ENCODE measurements around the gene MORN4. TPM values are rescaled to one million over a fixed set of nuclear protein-coding genes. Genes with fewer than 3 reads are reported as not detected.

MORN4 gene
- total and polyA plus RNA-seq, 9 of the 15 experiments (the other 6 are each of a cell fraction or from before 2014, with no cell fraction given), result 8.3 to 23.9 (median 11.7) TPM

DNA sequence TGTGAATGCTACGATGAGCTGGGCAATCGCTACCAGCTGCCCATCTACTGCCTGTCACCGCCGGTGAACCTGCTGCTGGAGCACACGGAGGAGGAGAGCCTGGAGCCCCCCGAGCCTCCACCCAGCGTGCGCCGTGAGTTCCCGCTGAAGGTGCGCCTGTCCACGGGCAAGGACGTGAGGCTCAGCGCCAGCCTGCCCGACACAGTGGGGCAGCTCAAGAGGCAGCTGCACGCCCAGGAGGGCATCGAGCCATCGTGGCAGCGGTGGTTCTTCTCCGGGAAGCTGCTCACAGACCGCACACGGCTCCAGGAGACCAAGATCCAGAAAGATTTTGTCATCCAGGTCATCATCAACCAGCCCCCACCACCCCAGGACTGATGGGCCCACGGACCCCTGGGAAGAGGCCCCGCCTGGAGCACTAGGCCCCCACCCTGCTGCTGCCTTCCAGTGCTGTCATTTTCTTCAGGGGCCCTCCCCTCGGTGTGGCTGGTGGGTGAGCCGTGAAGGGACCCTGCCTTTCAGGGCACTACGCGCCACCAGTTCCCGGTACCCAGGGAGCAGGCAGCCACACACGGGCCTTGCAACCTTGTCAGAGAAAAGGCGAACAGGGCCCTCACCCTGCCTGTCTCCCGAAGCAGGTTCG is 63.0 kb downstream of the MORN4 start:
- no peak overlapping the region for H3K4me3 ChIP-seq
- peaks cover 0 to 13% of the 10 kb centered on the region in 2 experiments; a peak in 2 of 5 replicates for H3K4me1 ChIP-seq (replicated peaks in 1 of 2; ENCODE audit: control insufficient read depth in 2 of 2, insufficient read depth in 2 of 2, low read length in 2 of 2)
- ChIA-PET CTCF (ENCODE audit: low intra/inter-chr PET ratio) (interaction anchor here (3.4 kb wide), 1 partner anchor 43 kb away, joined by 23 read pairs; no protein-coding TSS in a partner anchor), POLR2A (no interaction called here)
- intact Hi-C loops (cut with micrococcal nuclease), result loop anchor here (5.0 to 10.0 kb wide), 2 partner anchors 115 to 162 kb away; partner anchors contain the start of gene AVPI1
- no peaks in the 10 kb centered on the region for H3K27me3 ChIP-seq (ENCODE audit: control insufficient read depth in 2 of 2, insufficient read depth in 2 of 2, low read length in 2 of 2)
- H2AFZ ChIP-seq (ENCODE audit: low read depth, low read length), result no peak overlapping the region
- H3K79me2 ChIP-seq (ENCODE audit: control insufficient read depth, insufficient read depth, low read length), result no peaks in the 10 kb centered on the region
- H4K20me1 ChIP-seq (replicated peaks; ENCODE audit: control insufficient read depth, insufficient read depth, low read length), result no peaks in the 10 kb centered on the region
- H3K27ac ChIP-seq (ENCODE audit: extremely low read depth, low read depth, low read length), result no peak overlapping the region
- in situ Hi-C loops (cut with MboI), result no loop called here
- no peaks in the 10 kb centered on the region for H3K9me1 ChIP-seq (ENCODE audit: control insufficient read depth, insufficient read depth, low read length)
- no TSS peak for BruUV-seq (replicated peaks)
- no peaks in the 10 kb centered on the region for H3K36me3 ChIP-seq (ENCODE audit: control insufficient read depth, insufficient read depth, low read length)
- ATAC-seq, result no peak
- no peaks in the 10 kb centered on the region for H3K9me3 ChIP-seq (replicated peaks; ENCODE audit: control insufficient read depth, insufficient read depth, low read depth, low read length)
- no peak overlapping the region for H3K4me2 ChIP-seq (ENCODE audit: insufficient read depth, low read length)
- no peak for DNase-seq (ENCODE audit: extremely low read depth in 1 of 4, low spot score in 3 of 4)
- TF ChIP-seq, protein P1, sequence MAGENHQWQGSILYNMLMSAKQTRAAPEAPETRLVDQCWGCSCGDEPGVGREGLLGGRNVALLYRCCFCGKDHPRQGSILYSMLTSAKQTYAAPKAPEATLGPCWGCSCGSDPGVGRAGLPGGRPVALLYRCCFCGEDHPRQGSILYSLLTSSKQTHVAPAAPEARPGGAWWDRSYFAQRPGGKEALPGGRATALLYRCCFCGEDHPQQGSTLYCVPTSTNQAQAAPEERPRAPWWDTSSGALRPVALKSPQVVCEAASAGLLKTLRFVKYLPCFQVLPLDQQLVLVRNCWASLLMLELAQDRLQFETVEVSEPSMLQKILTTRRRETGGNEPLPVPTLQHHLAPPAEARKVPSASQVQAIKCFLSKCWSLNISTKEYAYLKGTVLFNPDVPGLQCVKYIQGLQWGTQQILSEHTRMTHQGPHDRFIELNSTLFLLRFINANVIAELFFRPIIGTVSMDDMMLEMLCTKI (IDR thresholded peaks at IDR 0.05; ENCODE audit: partially characterized antibody), result no peak
- WGBS (ENCODE audit: insufficient coverage, low coverage, missing lambda C conversion rate), result 61% methylated on average over 13 of the region's 33 CpGs
- FAIRE-seq, result no peak
- H3K9ac ChIP-seq (ENCODE audit: insufficient read depth in 1 of 2, low read depth in 2 of 2, low read length in 2 of 2), result no peak overlapping the region

DNA sequence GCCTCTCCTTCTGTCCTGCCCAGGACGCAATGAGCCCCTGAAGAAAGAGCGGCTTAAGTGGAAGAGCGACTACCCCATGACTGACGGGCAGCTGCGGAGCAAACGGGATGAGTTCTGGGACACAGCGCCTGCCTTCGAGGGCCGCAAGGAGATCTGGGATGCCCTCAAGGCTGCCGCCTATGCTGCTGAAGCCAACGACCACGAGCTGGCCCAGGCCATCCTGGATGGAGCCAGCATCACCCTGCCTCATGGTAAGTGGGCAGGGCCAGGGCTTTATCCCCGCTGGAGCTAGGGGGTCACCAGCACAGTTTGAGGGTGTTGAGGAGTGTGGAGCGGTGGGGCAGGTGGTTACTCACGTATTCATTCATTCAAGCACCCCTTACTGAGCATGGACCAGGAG is 65.4 kb downstream of the MORN4 start:
- TF ChIP-seq SRSF9 (IDR thresholded peaks at IDR 0.05; ENCODE audit: borderline replicate concordance, low read depth, low read length) (no peak), SMAD4 (CRISPR knock-in tag; conservative IDR thresholded peaks at IDR 0.05) (no peak), SP1 (CRISPR knock-in tag; IDR thresholded peaks at IDR 0.05) (no peak)
- Histone ChIP-seq H3K4me2 (ENCODE audit: insufficient read depth, low read length) (no peak overlapping the region), H3K4me3 (no peak overlapping the region), H3K9me1 (ENCODE audit: control insufficient read depth, insufficient read depth, low read length) (no peaks in the 10 kb centered on the region), H3K4me1 (replicated peaks in 1 of 2; ENCODE audit: control insufficient read depth in 2 of 2, insufficient read depth in 2 of 2, low read length in 2 of 2) (peaks cover 0 to 13% of the 10 kb centered on the region in 2 experiments; a peak in 2 of 5 replicates), H3K79me2 (ENCODE audit: control insufficient read depth, insufficient read depth, low read length) (no peaks in the 10 kb centered on the region), H3K27ac (ENCODE audit: extremely low read depth, low read depth, low read length) (no peak overlapping the region), H3K9ac (ENCODE audit: insufficient read depth in 1 of 2, low read depth in 2 of 2, low read length in 2 of 2) (no peak overlapping the region), H4K20me1 (replicated peaks; ENCODE audit: control insufficient read depth, insufficient read depth, low read length) (no peaks in the 10 kb centered on the region), H2AFZ (ENCODE audit: low read depth, low read length) (no peak overlapping the region), H3K9me3 (replicated peaks; ENCODE audit: control insufficient read depth, insufficient read depth, low read depth, low read length) (no peaks in the 10 kb centered on the region), H3K27me3 (ENCODE audit: control insufficient read depth in 2 of 2, insufficient read depth in 2 of 2, low read length in 2 of 2) (no peaks in the 10 kb centered on the region), H3K36me3 (ENCODE audit: control insufficient read depth, insufficient read depth, low read length) (no peaks in the 10 kb centered on the region)
- 31% methylated on average over 9 of the region's 15 CpGs for WGBS (ENCODE audit: insufficient coverage, low coverage, missing lambda C conversion rate)
- intact Hi-C loops (cut with micrococcal nuclease), result no loop called here
- in situ Hi-C loops (cut with MboI), result no loop called here
- DNase-seq (ENCODE audit: extremely low read depth in 1 of 4, low spot score in 3 of 4) (no peak), FAIRE-seq (no peak), ATAC-seq (no peak)
- ChIA-PET CTCF (ENCODE audit: low intra/inter-chr PET ratio) (no interaction called here), POLR2A (no interaction called here)
- BruUV-seq (replicated peaks), result no TSS peak
